Measurements from ENCODE around the gene SSBP4.

Gene SSBP4

GRCh38 chr19:18473003-18473705 is 54.0 kb downstream of the SSBP4 start:
- DNase-seq, result no peak

- no peak for DNase-seq
Observed at GRCh38 chr19:18473706-18474087, 54.5 kb downstream of the SSBP4 start.

GRCh38 chr19:18474366-18474887 is 55.2 kb downstream of the SSBP4 start:
- DNase-seq, result no peak

GRCh38 chr19:18475004-18475453 is 55.8 kb downstream of the SSBP4 start:
- no peak for DNase-seq

- no peak for DNase-seq
Observed at GRCh38 chr19:18475762-18476331, 56.6 kb downstream of the SSBP4 start.

- no peak for DNase-seq
Observed at GRCh38 chr19:18476507-18477041, 57.4 kb downstream of the SSBP4 start.

- no peak for DNase-seq
Observed at GRCh38 chr19:18477042-18477779, 58.0 kb downstream of the SSBP4 start.

- DNase-seq, result no peak
Observed at GRCh38 chr19:18477974-18478373, 58.8 kb downstream of the SSBP4 start.

GRCh38 chr19:18478545-18479311 is 59.5 kb downstream of the SSBP4 start:
- peak; percentile 82 for DNase-seq

GRCh38 chr19:18480006-18480691 is 61.0 kb downstream of the SSBP4 start:
- peak; percentile 50 for DNase-seq

- DNase-seq, result no peak
Observed at GRCh38 chr19:18481505-18482222, 62.5 kb downstream of the SSBP4 start.

- no peak for DNase-seq
Observed at GRCh38 chr19:18483119-18483890, 64.1 kb downstream of the SSBP4 start.
